H9 (cell line): ENCODE data around the gene TRIO. TPM values are rescaled to one million over a fixed set of nuclear protein-coding genes. Genes with fewer than 3 reads are reported as not detected.

ENCODE experiments used
- DNase-seq: peaks from one replicate; pipeline ENCODE4 v3.0.0-alpha.2; 2017
- H2AFZ ChIP-seq: one replicate; pipeline ENCODE4 v1.6.1; 2013; ENCODE audit warnings: mild to moderate bottlenecking, low read length, control low read depth, moderate library complexity
- H2AK5ac ChIP-seq: 2 replicates; pipeline ENCODE4 v1.6.1; 2013; ENCODE audit warnings: low read length, control low read depth, mixed read lengths; ENCODE audit not compliant: insufficient read length
- H2BK120ac ChIP-seq: one replicate; pipeline ENCODE4 v1.6.1; 2013; ENCODE audit warnings: low read depth, mild to moderate bottlenecking, low read length, control low read depth, inconsistent platforms; ENCODE audit not compliant: poor library complexity, severe bottlenecking
- H2BK12ac ChIP-seq: 2 replicates; pipeline ENCODE4 v1.6.1; 2013; ENCODE audit warnings: low read length, control low read depth, mixed read lengths, low read depth; ENCODE audit not compliant: insufficient read length
- H2BK15ac ChIP-seq: 2 replicates; pipeline ENCODE4 v1.6.1; 2013; ENCODE audit warnings: low read depth, low read length, control low read depth
- H2BK20ac ChIP-seq: one replicate; pipeline ENCODE4 v1.6.1; 2013; ENCODE audit warnings: low read depth, mild to moderate bottlenecking, low read length, control low read depth, inconsistent platforms; ENCODE audit not compliant: poor library complexity, severe bottlenecking
- H2BK5ac ChIP-seq: 2 replicates; pipeline ENCODE4 v1.6.1; 2013; ENCODE audit warnings: low read length, control low read depth, mixed read lengths; ENCODE audit not compliant: insufficient read length
- H3K14ac ChIP-seq: 2 replicates; pipeline ENCODE4 v1.6.1; 2013; ENCODE audit warnings: low read length, control low read depth; ENCODE audit not compliant: insufficient read depth
- H3K18ac ChIP-seq: 2 replicates; pipeline ENCODE4 v1.6.1; 2013; ENCODE audit warnings: low read depth, mild to moderate bottlenecking, mixed read lengths, low read length, control low read depth; ENCODE audit not compliant: insufficient read length
- H3K23ac ChIP-seq: 2 replicates; pipeline ENCODE4 v1.6.1; 2013; ENCODE audit warnings: low read length, control low read depth, mixed read lengths, low read depth; ENCODE audit not compliant: insufficient read length
- H3K23me2 ChIP-seq: 2 replicates; pipeline ENCODE4 v1.6.1; 2013; ENCODE audit warnings: low read depth, mild to moderate bottlenecking, mixed read lengths, low read length, control low read depth; ENCODE audit not compliant: insufficient read length, poor library complexity, severe bottlenecking
- H3K27ac ChIP-seq: 2 replicates; pipeline ENCODE4 v1.5.1; 2013; ENCODE audit warnings: low read length, control low read depth, mixed read lengths, low read depth; ENCODE audit not compliant: insufficient read length
- H3K27me3 ChIP-seq: 2 replicates; pipeline ENCODE4 v1.6.1; 2013; ENCODE audit warnings: low read length, control low read depth, inconsistent platforms; ENCODE audit not compliant: insufficient read depth
- H3K4ac ChIP-seq: 2 replicates; pipeline ENCODE4 v1.6.1; 2013; ENCODE audit warnings: low read depth, mild to moderate bottlenecking, control low read depth, inconsistent platforms, low read length, moderate library complexity
- H3K4me1 ChIP-seq: 2 replicates; pipeline ENCODE4 v1.6.1; 2013; ENCODE audit warnings: low read length, control low read depth, inconsistent platforms; ENCODE audit not compliant: insufficient read depth
- H3K4me2 ChIP-seq: 2 replicates; pipeline ENCODE4 v1.6.1; 2013; ENCODE audit warnings: low read length, control low read depth, mixed read lengths; ENCODE audit not compliant: insufficient read length, insufficient read depth
- H3K56ac ChIP-seq: 2 replicates; pipeline ENCODE4 v1.6.1; 2013; ENCODE audit warnings: low read depth, mild to moderate bottlenecking, mixed read lengths, low read length, control low read depth; ENCODE audit not compliant: insufficient read length
- H3K79me1 ChIP-seq: 2 replicates; pipeline ENCODE4 v1.6.1; 2013; ENCODE audit warnings: low read depth, mild to moderate bottlenecking, moderate library complexity, low read length, control low read depth, inconsistent platforms; ENCODE audit not compliant: insufficient read depth, poor library complexity, severe bottlenecking
- H3K79me2 ChIP-seq: 2 replicates; pipeline ENCODE4 v1.6.1; 2013; ENCODE audit warnings: low read length, control low read depth, inconsistent platforms; ENCODE audit not compliant: insufficient read depth
- H3K9ac ChIP-seq: 2 replicates; pipeline ENCODE4 v1.6.1; 2013; ENCODE audit warnings: low read length, control low read depth, mixed read lengths; ENCODE audit not compliant: insufficient read length; ENCODE audit errors: extremely low read depth
- H3K9me3 ChIP-seq: one replicate; pipeline ENCODE4 v1.6.1; 2013; ENCODE audit warnings: low read depth, low read length, inconsistent platforms; ENCODE audit not compliant: control insufficient read depth
- H3T11ph ChIP-seq: one replicate; pipeline ENCODE4 v1.6.1; 2013; ENCODE audit warnings: mild to moderate bottlenecking, low read length, control low read depth, inconsistent platforms
- H4K20me1 ChIP-seq: one replicate; pipeline ENCODE4 v1.6.1; 2013; ENCODE audit not compliant: control insufficient read depth, insufficient read length, insufficient read depth
- H4K5ac ChIP-seq: 2 replicates; pipeline ENCODE4 v1.6.1; 2013; ENCODE audit warnings: low read depth, mild to moderate bottlenecking, mixed read lengths, low read length, control low read depth; ENCODE audit not compliant: insufficient read length
- H4K8ac ChIP-seq: replicated peaks from 2 replicates; pipeline ENCODE4 v1.6.1; 2013; ENCODE audit warnings: low read length, control low read depth, mixed read lengths, low read depth; ENCODE audit not compliant: insufficient read length
- H4K91ac ChIP-seq: 2 replicates; pipeline ENCODE4 v1.6.1; 2013; ENCODE audit warnings: low read depth, mild to moderate bottlenecking, moderate library complexity, mixed read lengths, low read length, control low read depth; ENCODE audit not compliant: insufficient read length
- H3K27ac Mint-ChIP-seq, 3 experiments: 2 replicates in 2 of 3; 3 replicates in 1 of 3; pipeline ENCODE4 v1.8.0; 2020 to 2021; ENCODE audit warnings: mixed read lengths in 3 of 3, mild to moderate bottlenecking in 1 of 3, moderate library complexity in 1 of 3
- H3K27me3 Mint-ChIP-seq: 2 replicates; pipeline ENCODE4 v1.8.0; 2021; ENCODE audit warnings: low read depth, mild to moderate bottlenecking, moderate library complexity, mixed read lengths
- H3K36me3 Mint-ChIP-seq, 3 experiments: 2 replicates in 2 of 3; 3 replicates in 1 of 3; pipeline ENCODE4 v1.8.0; 2020 to 2021; ENCODE audit warnings: low read depth in 3 of 3, mixed read lengths in 3 of 3; ENCODE audit not compliant: insufficient read depth in 1 of 3
- H3K4me1 Mint-ChIP-seq, 2 experiments: 2 replicates each; pipeline ENCODE4 v1.8.0; 2020; ENCODE audit warnings: mixed read lengths in 2 of 2
- H3K4me3 Mint-ChIP-seq, 2 experiments: 2 replicates in 1 of 2; 3 replicates in 1 of 2; pipeline ENCODE4 v1.8.0; 2020 to 2021; ENCODE audit warnings: mild to moderate bottlenecking in 2 of 2, mixed read lengths in 2 of 2, moderate library complexity in 1 of 2
- H3K9me3 Mint-ChIP-seq, 2 experiments: 2 replicates in 1 of 2; 3 replicates in 1 of 2; pipeline ENCODE4 v1.8.0; 2020; ENCODE audit warnings: mild to moderate bottlenecking in 2 of 2, mixed read lengths in 2 of 2, moderate library complexity in 1 of 2
- WGBS: extraction: QIAGEN DNeasy Blood & Tissue Kit; methylation state at CpG from one replicate; pipeline ENCODE4 v1.1.7; 2013; ENCODE audit warnings: missing lambda C conversion rate, low lambda C conversion rate, mixed read lengths; ENCODE audit not compliant: insufficient read length; ENCODE audit errors: extremely low coverage; 5-methylcytosine and 5-hydroxymethylcytosine counted together
- total RNA-seq: library from RNA; stranded (reverse); gene quantifications from 2 replicates; pipeline ENCODE4 v1.2.1, GENCODE V29; 2021
- TF ChIP-seq, protein P1 (sequence below): fragments of 200-600 bp; sonication (generic); conservative IDR thresholded peaks from 3 replicates; pipeline ENCODE4 v1.8.0; 2021; ENCODE audit warnings: antibody characterized with exemption, mild to moderate bottlenecking

The TRIO gene
- total RNA-seq, 1 experiment from 2014 or later = 87.8 TPM

- no peak overlapping the region for H2AFZ ChIP-seq
- peaks cover 7 to 8% of the 10 kb centered on the region in 2 experiments for H3K9me3 Mint-ChIP-seq
- no peak overlapping the region for H3K9ac ChIP-seq
- H2AK5ac ChIP-seq = no peak overlapping the region
- no peak overlapping the region for H3K14ac ChIP-seq
- no peak overlapping the region for H3K18ac ChIP-seq
- H3K9me3 ChIP-seq = no peaks in the 10 kb centered on the region
- DNase-seq = no peak
- no peak overlapping the region for H2BK12ac ChIP-seq
- no CpG with 5 or more reads among the region's 4 CpGs for WGBS
- H3K36me3 Mint-ChIP-seq = peaks cover 34 to 47% (median 34%) of the 10 kb centered on the region in 3 experiments
- H4K8ac ChIP-seq = no peak overlapping the region
- H3K27me3 ChIP-seq = no peaks in the 10 kb centered on the region
- H2BK5ac ChIP-seq = no peak overlapping the region
- no peak overlapping the region for H3K23ac ChIP-seq
- no peak overlapping the region for H2BK15ac ChIP-seq
- no peak overlapping the region for H3K4me2 ChIP-seq
- no peak overlapping the region for H2BK20ac ChIP-seq
- no peak overlapping the region for H2BK120ac ChIP-seq
- H3K79me1 ChIP-seq = no peaks in the 10 kb centered on the region
- H3K4me3 Mint-ChIP-seq = no peak overlapping the region
- TF ChIP-seq, protein P1, sequence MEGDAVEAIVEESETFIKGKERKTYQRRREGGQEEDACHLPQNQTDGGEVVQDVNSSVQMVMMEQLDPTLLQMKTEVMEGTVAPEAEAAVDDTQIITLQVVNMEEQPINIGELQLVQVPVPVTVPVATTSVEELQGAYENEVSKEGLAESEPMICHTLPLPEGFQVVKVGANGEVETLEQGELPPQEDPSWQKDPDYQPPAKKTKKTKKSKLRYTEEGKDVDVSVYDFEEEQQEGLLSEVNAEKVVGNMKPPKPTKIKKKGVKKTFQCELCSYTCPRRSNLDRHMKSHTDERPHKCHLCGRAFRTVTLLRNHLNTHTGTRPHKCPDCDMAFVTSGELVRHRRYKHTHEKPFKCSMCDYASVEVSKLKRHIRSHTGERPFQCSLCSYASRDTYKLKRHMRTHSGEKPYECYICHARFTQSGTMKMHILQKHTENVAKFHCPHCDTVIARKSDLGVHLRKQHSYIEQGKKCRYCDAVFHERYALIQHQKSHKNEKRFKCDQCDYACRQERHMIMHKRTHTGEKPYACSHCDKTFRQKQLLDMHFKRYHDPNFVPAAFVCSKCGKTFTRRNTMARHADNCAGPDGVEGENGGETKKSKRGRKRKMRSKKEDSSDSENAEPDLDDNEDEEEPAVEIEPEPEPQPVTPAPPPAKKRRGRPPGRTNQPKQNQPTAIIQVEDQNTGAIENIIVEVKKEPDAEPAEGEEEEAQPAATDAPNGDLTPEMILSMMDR = no peak
- H3K4me1 Mint-ChIP-seq = peaks cover 15 to 19% of the 10 kb centered on the region in 2 experiments
- no peak overlapping the region for H3K56ac ChIP-seq
- no peaks in the 10 kb centered on the region for H4K20me1 ChIP-seq
- no peaks in the 10 kb centered on the region for H3K79me2 ChIP-seq
- no peak overlapping the region for H4K5ac ChIP-seq
- peak overlapping the region in 2 of 3 experiments; percentile 44 to 49; a peak in 3 of 7 replicates for H3K27ac Mint-ChIP-seq
- no peaks in the 10 kb centered on the region for H3K27me3 Mint-ChIP-seq
- no peak overlapping the region for H3K27ac ChIP-seq
- H3T11ph ChIP-seq = no peak overlapping the region
- H3K23me2 ChIP-seq = no peaks in the 10 kb centered on the region
- H4K91ac ChIP-seq = no peak overlapping the region
- H3K4me1 ChIP-seq = peaks cover 2% of the 10 kb centered on the region; the same call in 1 of the 2 replicates
- no peak overlapping the region for H3K4ac ChIP-seq
Measured at GRCh38 chr5:14322437-14323187, 179.5 kb downstream of the TRIO start.
